ELF-1 (cell line): ENCODE measurements around the gene PAPPA.

Experiments
- DNase-seq: peaks from one replicate; pipeline ENCODE4 v3.0.0-alpha.2; 2016; ENCODE audit warnings: low read depth, low spot score

Gene PAPPA

DNA sequence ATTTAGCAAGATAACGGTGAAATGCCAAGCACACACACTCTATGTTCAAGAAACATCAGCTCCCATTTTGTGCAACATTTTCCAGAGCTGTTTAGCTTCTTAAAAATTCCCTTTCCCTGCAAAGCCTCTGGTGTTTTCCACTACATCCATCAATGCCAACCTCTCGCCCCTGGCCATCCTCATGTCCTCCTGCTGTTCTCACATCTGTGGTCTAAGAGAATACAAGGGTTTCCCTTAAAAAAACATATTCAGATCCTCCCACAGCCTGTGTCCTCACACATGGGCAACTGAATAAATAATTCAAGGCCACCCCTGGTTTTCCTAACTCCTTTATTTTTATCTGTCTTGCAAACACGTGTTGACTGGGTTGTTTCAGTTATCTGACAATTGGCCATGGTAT is 70.3 kb downstream of the PAPPA start:
- peak; percentile 39 for DNase-seq

DNA sequence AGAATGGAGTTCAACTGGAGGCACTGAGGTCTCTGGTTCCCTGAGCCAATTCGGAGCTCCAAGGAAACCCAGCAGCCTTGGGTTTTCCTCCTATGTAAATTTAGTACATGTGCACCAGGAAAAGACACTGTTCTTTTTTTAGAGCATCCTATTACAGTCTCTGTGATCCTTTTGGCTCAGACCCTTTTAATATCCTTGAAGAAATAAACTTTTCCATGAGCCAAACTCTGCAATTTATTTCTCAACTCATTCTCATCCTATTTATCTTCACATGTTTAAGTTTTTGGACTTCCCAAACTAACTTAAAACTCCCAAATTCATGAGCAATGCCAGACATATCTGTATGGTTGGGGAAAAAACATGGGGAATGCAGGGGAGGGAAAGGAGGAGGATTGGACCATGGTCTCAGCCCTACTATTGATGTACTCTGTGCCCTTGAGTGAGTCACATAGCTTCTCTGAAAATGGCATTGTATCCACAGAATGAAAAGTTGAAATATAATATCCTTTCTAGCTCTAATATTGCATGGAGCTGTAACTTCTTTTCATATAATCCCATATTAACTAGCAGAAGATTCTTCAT is 76.6 kb downstream of the PAPPA start:
- no peak for DNase-seq

DNA sequence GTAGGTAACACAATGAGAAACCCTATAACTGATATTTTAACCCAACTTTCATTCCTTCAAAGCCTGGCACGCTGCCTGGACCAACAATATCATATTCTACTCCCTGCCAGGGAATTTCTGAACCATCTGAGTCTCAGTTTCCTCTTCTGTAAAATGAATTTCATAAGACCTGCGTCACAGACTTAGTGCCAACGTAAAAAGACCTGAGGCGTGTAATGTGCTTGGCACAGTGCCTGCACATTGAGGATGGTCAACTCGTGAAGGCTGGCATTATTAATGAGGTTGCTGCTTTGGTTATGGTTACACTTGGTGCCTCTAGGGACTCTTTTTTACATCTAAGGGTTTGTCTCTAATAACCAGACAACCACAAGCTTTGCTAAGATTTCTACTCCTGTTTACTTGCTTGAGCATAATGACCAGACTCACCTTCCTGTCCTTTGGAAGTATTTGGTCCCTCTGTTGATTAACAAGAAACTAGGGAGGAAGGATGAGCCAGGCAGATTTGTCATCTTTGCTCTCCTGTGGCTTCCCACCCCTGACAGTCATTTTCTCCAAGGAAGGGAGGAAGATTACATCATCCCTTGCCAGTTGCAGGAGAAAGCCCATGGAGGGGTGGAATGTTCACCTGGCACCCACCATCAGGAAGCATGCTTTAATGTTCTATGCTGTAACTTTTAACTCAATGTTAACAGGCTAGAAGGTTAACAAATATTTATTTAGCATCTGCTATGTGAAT is 79.0 kb downstream of the PAPPA start:
- no peak for DNase-seq

DNA sequence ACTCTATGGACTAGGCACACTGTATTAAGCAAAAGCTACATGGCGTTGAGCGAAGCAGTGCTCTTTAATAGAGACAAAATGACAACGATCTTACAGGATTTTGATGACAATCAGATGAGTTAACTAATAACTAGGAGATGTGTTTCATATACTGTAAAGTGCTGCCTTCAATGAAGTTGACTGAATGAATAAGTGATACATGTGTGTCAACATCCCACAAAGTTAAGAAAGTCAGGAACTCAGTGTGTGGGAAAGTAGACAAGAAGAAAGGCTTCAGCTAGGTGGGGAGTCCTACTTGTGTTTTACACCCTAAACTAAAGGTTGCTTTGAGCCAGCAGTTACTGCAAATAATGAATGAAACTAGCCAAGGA is 79.6 kb downstream of the PAPPA start:
- no peak for DNase-seq

DNA sequence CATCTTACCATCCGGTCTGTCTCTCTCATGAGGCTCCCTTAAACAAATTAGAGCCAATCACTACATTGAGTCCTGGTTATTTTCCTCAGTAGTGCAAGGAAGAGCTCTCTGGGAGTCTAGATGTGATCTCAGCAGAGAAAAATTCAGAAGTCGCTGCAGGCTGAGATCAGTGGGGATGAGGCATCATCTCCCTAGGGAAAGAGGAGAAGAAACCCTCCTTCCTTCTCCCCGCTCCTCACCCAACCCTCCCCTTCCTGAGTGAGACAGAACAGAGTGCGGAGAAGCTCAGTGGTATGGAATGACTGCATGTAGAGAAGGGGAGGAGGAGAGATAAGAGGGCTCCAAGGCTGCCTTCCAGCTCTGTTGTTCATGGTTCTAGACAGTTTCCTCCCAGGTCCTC is 80.5 kb downstream of the PAPPA start:
- peak; percentile 80 for DNase-seq

DNA sequence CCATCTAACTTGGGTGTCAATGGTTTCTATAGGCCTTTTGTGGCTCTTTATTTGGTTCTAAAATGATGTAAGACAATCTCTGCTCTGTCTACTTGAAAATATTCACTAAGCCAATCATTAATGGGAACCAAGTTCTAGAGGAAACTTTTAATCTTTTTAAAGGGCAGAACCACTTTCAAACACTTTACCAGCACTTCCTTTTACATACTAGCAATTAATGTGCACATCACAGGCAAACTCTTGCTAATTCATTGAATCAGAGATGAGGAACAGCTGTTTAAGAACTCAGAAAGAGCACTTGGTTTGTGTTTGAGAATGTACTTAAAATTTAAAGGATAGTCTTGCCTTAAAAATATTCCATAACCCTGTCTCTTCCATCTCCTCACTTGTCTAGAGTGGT is 83.4 kb downstream of the PAPPA start:
- no peak for DNase-seq

DNA sequence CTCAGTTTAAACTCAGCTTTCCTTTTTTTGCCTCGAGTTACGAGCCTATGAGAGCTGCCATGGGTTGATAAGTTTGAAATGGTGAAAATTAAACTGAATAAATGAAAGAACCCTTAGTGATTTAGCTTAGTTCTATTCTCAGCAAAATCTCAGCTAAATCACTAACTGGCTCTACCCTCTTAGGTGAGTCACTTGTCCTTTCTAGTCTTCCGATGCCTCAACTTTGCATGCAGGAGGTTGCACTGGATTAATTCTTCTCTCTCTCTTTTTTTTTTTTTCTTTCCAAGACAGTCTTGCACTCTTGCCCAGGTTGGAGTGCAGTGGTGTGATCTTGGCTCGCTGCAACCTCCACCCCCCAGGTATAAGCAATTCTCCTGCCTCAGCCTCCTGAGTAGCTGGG is 83.9 kb downstream of the PAPPA start:
- DNase-seq = no peak

DNA sequence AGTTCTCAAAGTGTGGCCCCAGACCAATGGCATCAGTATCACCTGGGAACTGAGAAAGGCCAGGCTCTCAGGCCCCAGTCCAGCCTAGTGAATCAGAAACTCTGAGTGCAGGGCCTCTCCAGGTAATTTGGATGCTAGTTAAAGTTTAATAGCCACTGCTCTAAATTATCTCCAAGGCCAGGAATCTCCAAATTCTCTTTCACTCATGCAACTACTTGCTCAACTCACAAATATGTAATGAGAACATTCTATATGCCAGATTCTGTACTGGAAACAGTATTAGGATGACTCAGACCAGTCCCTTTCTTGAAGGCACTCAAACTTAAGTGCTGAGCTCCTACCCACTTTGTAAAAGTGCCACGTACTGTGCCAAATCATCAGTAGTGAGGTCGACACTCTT is 84.6 kb downstream of the PAPPA start:
- DNase-seq = no peak

DNA sequence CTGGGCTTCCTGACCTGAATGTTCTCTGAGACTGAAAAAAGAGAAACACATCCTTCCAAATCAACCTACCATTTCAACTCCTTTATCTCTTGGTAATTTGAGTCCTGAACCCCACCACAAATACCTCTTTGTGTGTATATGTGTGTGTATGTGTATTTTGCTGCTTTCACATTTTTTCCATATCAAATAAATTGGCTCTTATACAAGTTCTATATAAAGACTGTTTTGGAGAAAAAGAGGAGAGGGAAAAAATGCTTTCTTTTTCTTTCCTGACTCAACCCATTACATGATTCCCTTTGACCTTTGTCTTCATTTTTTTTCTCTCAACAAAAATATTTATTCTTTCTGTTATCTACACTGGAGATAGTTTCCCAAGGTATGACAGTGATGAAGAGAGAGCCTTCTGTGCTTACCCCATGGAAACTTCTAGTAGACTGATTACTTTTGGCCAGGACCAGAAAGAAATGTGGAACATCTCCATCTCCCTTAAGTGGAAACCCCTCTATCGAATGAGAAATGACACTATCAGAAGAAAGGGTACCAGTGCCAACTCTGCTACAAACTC is 85.3 kb downstream of the PAPPA start:
- DNase-seq = no peak

DNA sequence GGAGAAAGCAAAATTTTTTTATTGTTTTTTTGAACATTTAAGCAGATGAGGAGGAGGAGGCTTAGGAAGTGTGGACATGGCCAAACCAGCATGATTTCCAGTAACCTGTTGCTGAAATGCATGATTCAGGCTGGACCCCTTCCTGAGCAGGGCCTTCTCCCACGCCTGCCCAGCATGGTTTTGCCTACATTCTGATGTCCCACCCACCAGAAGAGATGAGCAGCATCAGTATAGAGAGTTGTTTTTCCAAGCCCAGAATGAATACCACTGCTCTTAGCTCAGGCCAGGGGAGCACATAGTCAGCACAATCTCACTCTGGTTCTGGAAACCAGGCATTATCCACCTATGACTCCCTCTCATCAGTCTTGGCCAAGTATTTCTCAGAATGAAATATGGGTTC is 90.1 kb downstream of the PAPPA start:
- DNase-seq = no peak

DNA sequence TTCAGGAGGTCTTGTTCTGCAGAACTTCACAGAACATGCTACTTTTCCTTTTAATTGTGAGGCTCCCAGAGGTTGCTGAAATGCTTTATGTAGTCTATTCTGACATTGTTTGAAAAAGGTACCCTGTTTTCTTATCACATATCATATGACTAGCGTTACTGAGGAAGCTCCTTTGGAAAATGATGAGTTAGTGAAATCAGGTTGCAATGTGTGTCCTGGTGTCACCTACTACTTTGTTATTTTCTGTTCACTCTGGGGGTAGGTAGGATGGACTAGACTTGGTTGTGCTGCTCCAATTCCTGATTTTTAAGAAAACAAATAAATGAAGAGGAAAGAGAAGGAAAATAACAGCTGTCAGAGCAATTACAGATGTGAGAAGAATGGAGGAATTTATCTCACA is 93.7 kb downstream of the PAPPA start:
- DNase-seq = no peak

DNA sequence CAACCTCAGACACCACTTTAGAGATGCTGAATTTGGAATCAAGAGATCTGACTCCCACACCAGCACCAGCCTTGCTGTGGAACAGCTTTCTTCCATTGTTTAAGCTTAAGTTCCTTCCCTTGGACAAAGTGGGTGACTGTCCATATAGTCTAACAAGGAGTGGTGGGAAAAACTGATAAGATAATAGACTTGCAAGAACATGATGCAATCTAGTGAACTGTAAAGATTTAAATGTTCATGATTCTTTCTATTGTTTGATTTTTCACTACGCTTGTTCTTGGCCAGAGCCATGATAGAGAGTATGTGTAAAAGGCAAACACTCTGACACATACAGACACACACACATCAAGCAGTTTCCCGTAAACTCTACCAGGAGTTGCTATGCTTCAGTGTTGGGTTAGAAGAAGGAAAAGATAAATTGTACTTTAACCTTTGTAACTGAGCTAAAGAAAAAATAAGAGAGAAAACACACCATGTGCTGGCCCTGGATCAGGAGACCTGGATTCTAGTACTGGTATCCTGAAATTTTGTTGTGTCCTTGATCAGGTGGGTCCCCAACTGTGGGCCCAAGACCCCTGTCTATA is 94.3 kb downstream of the PAPPA start:
- no peak for DNase-seq

DNA sequence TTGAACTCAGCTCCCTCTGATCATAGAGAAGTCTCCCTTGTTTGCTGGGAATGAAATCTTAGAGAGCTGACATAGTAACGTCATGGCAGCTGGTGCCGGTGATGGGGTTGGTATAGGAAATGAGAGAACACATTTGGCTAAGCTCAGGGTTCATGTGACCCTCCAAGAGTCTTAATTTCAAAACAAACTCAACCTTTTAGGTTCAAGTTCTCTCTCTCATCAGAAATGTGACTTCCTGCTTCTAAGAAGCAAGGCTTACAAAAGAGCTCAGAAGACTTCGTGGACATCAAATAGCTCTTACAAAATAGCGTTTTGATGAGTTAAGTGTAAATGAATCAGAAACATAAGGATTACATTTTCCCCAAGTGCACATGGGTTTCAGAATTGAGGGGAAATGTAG is 97.3 kb downstream of the PAPPA start:
- no peak for DNase-seq

DNA sequence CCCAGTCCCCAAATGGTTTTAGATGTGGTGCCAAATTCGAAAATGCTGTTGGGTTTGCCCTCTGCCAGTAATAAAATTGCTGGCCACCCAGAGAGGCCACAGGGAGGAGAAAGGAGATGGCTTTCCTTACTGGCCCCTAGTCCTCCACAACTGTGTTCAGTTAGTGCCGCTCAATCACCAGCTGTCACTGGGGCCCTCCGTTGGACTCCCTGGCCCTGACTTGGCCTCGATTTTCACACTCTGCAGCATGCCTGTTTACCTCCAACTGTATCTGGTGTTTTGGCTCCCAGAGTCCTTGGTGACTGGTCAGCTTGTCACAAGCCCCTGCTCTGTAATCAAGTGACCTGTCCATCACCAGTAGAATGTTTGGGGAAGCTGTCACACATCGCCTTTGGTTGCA is 97.8 kb downstream of the PAPPA start:
- DNase-seq = no peak

DNA sequence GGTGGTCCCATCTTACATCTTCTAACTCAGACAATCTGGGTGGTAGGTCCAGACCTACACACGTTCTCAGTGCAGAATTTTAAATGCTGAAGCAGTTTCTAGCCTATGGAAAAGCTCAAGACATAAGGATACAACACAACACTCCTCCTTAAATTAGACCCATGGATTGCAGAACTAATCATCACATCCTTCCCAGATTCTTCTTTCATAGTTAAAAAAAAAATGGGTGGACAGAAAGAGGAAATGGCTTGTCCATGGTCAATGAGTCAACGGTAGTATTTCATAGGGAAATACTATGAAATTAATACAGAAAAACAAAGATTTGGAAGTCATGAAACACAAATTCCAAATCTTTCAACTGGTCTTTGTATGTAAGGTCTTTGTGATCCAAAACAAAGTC is 106.9 kb downstream of the PAPPA start:
- DNase-seq = no peak

DNA sequence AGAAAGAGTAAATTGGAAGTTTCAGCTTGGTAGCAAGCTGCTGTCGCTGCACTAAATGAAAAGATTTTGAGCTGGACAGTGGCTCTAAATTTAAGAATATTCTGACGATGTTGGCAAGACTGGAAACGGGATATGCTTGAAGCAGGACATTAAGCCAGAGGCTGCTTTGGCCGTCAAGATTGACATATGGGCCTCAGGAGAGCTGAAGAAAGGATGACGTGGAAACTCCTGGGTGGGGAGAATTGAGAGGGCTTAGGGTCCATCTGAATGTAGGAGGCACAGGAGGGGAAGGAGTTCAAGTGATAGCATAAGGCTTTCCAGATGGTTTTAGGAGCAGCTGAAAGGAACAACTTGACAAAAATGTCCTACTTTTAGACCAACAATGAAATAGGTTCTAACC is 108.9 kb downstream of the PAPPA start:
- DNase-seq = no peak

DNA sequence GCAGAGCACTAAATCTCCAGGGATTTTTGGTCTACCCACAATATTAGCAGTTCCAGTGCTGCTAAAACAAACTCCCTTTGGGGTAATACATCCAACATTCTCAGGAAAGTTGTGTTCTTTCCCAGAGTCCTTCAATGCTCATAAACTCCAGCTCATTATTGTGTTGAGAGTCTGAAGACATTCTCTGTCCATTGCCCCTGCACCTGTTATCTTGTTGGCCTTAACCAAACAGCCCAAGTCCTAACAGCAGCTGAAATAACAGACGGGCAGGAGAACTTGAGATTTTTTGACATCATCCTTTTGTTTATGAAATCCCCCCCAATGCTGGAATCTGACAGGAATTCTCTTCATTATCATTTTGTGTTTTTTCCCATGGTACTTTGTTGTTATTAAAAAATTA is 110.8 kb downstream of the PAPPA start:
- no peak for DNase-seq

DNA sequence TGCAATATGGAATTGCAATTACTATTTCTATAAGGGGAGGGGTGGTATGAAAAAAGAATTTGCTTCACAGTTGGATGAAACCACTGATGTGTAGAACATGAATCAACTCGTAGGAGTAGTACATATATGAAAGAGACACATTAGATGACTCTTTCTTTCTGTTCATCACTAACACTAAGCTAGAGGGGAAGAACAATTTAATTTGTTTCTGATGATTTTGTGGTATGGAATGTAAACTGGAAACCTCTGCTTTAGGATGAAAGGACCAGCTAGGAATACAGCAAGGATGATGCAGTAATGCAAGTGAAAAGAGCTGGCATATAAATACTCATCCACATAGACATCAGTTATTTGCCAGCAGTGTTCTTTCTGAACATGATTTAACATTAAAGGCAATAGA is 113.4 kb downstream of the PAPPA start:
- DNase-seq = no peak

DNA sequence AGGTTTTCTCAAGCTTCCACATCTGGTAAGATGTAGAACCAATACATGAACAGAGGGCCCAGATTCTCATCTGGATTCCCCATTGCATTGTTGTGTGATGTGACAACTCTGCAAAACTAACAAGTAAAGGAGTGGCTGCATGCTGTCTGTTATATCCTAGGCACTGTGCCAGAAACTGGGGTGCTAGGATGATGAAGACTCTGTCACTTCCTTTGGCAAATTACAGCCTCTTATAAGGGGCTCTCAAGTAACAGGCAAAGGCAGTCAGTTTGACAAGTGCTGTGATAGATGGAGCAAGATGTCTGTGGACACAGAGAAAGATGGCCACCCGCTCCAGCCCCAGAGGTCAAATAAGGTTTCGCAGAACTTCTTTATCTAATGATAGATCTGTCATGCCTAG is 115.7 kb downstream of the PAPPA start:
- no peak for DNase-seq

DNA sequence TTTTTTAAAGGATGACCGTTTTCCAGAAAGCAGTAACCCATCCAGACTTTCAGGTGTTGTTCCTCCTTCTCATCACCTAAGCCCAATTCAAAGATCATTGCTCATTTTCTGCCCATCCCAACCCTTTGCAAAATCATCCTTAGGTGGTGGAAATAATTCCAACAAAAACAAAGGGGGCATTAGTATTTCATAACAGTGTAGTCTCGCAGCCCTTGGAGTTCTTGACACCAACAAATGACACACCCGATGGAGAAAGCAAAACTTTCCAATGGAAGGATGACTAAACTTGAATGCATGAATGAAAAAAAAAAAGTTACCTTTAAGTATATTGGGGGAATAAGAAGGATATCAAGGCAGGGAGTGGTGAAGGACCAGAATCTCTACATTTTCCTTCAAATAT is 117.0 kb downstream of the PAPPA start:
- DNase-seq = no peak

DNA sequence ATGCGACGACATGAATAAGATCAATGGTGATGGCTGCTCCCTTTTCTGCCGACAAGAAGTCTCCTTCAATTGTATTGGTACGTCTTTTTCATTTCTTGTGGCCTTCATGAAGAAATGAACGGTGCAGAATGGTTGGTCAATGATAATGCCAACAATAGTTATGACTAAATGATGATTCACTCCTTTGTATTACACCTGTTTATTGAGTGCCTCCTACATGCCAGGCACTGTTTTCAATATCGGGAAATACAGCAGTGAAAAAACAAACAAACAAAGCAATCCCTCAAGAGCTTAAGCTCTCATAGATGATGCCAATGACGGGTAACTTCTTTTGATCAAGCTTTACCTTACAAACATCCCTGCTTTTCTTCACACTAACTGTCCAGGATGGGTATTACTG is 117.7 kb downstream of the PAPPA start:
- no peak for DNase-seq

DNA sequence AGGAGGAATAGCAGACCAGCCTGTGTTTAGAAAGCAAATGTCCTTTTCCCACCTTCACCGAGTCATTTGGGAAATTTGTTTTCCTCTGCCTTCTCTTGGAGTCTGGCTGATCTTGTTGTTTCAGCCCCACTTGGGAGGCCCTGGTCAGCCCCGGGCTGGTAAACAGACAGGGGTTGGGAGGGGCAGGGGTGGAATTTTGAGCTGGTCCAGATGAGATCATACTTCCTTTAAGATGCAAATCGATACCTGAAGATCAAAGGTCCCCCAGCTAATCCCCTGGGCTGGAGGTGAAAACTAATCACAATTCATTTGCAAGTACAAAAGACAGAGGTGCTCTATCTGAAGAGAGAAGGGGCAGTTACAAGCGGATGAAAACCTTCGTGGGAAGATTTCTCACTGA is 118.4 kb downstream of the PAPPA start:
- peak; percentile 98 for DNase-seq

DNA sequence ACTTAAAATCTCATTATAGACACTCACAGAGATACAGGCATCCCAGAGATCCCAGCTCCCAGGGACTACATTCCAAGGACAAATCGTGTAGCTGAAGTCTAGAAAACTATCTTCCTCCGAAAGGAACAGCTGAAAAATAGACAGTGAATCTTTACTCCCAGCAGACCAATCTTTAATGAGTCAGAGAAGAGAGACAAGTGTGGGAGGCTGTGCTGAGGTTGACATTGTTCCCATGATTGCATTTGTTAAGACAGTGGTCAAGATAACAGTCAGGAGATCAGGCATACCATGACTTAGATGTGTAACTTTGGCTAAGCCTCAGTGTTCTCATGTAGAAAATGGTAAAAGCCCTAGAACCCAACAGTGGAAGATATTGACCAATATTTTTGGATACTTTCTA is 120.7 kb downstream of the PAPPA start:
- DNase-seq = no peak
